K562 (cell line): ENCODE data around the gene MRPL58. TPM values are rescaled to one million over a fixed set of nuclear protein-coding genes. Genes with fewer than 3 reads are reported as not detected.

Source experiments
- ATAC-seq: fragments of 200-7000 bp; cut with Tn5 transposase; 3 replicates; pipeline ENCODE4 v1.9.1; 2020; ENCODE audit warnings: moderate library complexity
- BruUV-seq: library from RNA; stranded (reverse); fragments of 400-500 nt; replicated peaks from 2 replicates; lab custom pipeline; 2021; lab: Mats Ljungman, UMichigan
- CTCF ChIA-PET: fragments of 300-600 bp; formaldehyde crosslinking; extraction: SDS; loops from one replicate; lab custom pipeline; 2021; ENCODE audit warnings: low intra/inter-chr PET ratio; lab: Yijun Ruan, JAX
- POLR2A ChIA-PET: fragments of 300-600, 350-650 bp; sonication (Branson Sonifier 250); formaldehyde crosslinking; extraction: SDS; loops from one replicate; lab custom pipeline; 2021; ENCODE audit warnings: antibody characterized with exemption, inconsistent platforms; lab: Yijun Ruan, JAX
- DNase-seq, 4 experiments: peaks; one replicate each; pipeline versions ENCODE4 v3.0.0 to v3.0.0-alpha.2; 2011 to 2018; ENCODE audit warnings: low spot score in 3 of 4, mixed read lengths in 3 of 4; ENCODE audit errors: extremely low read depth in 1 of 4
- FAIRE-seq: peaks from 2 replicates; lab custom pipeline; 2011; peaks lifted over from hg19 to GRCh38; lab: Jason Lieb, UNC
- H2AFZ ChIP-seq: 2 replicates; pipeline ENCODE4 v1.6.0; 2011; ENCODE audit warnings: low read depth, low read length, control low read depth, inconsistent platforms
- H3K27ac ChIP-seq: fragments of 200-600 bp; 3 replicates; pipeline ENCODE4 v1.8.0; 2011; ENCODE audit warnings: low read depth, mild to moderate bottlenecking, control low read depth, inconsistent platforms, low read length, moderate library complexity, mixed read lengths; ENCODE audit errors: extremely low read depth
- H3K27me3 ChIP-seq, 2 experiments: fragments of 300-600 bp in 1 of 2; 2 replicates in 1 of 2; 3 replicates in 1 of 2; pipeline versions ENCODE4 v1.6.0 to v1.8.0; 2011; ENCODE audit warnings: inconsistent platforms in 2 of 2, low read length in 2 of 2, mild to moderate bottlenecking in 1 of 2, mixed read lengths in 1 of 2, moderate library complexity in 1 of 2; ENCODE audit not compliant: control insufficient read depth in 2 of 2, insufficient read depth in 2 of 2
- H3K36me3 ChIP-seq: fragments of 300-600 bp; 3 replicates; pipeline ENCODE4 v1.8.0; 2011; ENCODE audit warnings: mild to moderate bottlenecking, low read length, inconsistent platforms; ENCODE audit not compliant: control insufficient read depth, insufficient read depth
- H3K4me1 ChIP-seq, 2 experiments: fragments of 200-600 bp in 1 of 2; replicated peaks in 1 of 2; 2 replicates in 1 of 2; 3 replicates in 1 of 2; pipeline versions ENCODE4 v1.5.1 to v1.8.0; 2011; ENCODE audit warnings: inconsistent platforms in 2 of 2, low read length in 2 of 2, mild to moderate bottlenecking in 1 of 2, mixed read lengths in 1 of 2, moderate library complexity in 1 of 2; ENCODE audit not compliant: control insufficient read depth in 2 of 2, insufficient read depth in 2 of 2
- H3K4me2 ChIP-seq: 2 replicates; pipeline ENCODE4 v1.6.1; 2011; ENCODE audit warnings: low read length, control low read depth, inconsistent platforms, mixed read lengths; ENCODE audit not compliant: insufficient read depth
- H3K4me3 ChIP-seq: fragments of 200-600 bp; sonication (generic), shearing (Covaris generic); 2 replicates; pipeline ENCODE4 v1.5.1; 2016; ENCODE audit warnings: control low read depth, inconsistent platforms
- H3K79me2 ChIP-seq: fragments of 200-600 bp; 3 replicates; pipeline ENCODE4 v1.8.0; 2011; ENCODE audit warnings: low read length, inconsistent platforms; ENCODE audit not compliant: control insufficient read depth, insufficient read depth
- H3K9ac ChIP-seq, 2 experiments: 2 replicates each; pipeline versions ENCODE4 v1.6.0 to v1.6.1; 2011; ENCODE audit warnings: low read depth in 2 of 2, low read length in 2 of 2, control low read depth in 1 of 2, inconsistent platforms in 1 of 2, mild to moderate bottlenecking in 1 of 2, mixed read lengths in 1 of 2; ENCODE audit not compliant: insufficient read depth in 1 of 2
- H3K9me1 ChIP-seq: one replicate; pipeline ENCODE4 v1.6.0; 2011; ENCODE audit warnings: inconsistent platforms, mild to moderate bottlenecking, low read length, moderate library complexity; ENCODE audit not compliant: control insufficient read depth, insufficient read depth
- H3K9me3 ChIP-seq: replicated peaks from 2 replicates; pipeline ENCODE4 v1.5.1; 2011; ENCODE audit warnings: low read depth, low read length, inconsistent platforms; ENCODE audit not compliant: control insufficient read depth, insufficient read depth
- H4K20me1 ChIP-seq: replicated peaks from 2 replicates; pipeline ENCODE4 v1.6.1; 2011; ENCODE audit warnings: low read length, inconsistent platforms, mixed read lengths; ENCODE audit not compliant: control insufficient read depth, insufficient read depth
- FIP1L1 ChIP-seq: fragments of 200-400 bp; formaldehyde crosslinking; IDR thresholded peaks from 2 replicates; pipeline ENCODE4 v1.6.1; 2018; ENCODE audit warnings: mild to moderate bottlenecking, low read depth, low read length; ENCODE audit not compliant: poor library complexity, severe bottlenecking
- HNRNPK ChIP-seq: fragments of 200-400 bp; formaldehyde crosslinking; IDR thresholded peaks from one replicate; pipeline ENCODE4 v1.6.1; 2018; ENCODE audit warnings: mild to moderate bottlenecking, low read depth, low read length; ENCODE audit not compliant: poor library complexity, severe bottlenecking
- JUN ChIP-seq, 2 experiments: sonication (generic) in 1 of 2; formaldehyde crosslinking in 1 of 2; IDR thresholded peaks; 2 replicates each; pipeline versions ENCODE4 v1.6.1 to v1.8.0; 2012 to 2022; ENCODE audit warnings: borderline replicate concordance in 2 of 2, mild to moderate bottlenecking in 2 of 2, improper control_type of control experiment in 1 of 2, low read depth in 1 of 2, low read length in 1 of 2, missing genetic modification reagents in 1 of 2
- KAT8 ChIP-seq: fragments of 450-650 bp; IDR thresholded peaks from 2 replicates; pipeline ENCODE4 v1.6.1; 2016; ENCODE audit warnings: low read depth, mild to moderate bottlenecking
- MTF1 ChIP-seq: fragments of 250-450 bp; sonication (Bioruptor Pico); IDR thresholded peaks from 2 replicates; pipeline ENCODE4 v1.9.0; 2021; ENCODE audit warnings: moderate library complexity, mild to moderate bottlenecking, inconsistent platforms, borderline replicate concordance
- MYC ChIP-seq, 2 experiments: fragments of 250-450 bp in 1 of 2; sonication (Bioruptor Pico) in 1 of 2; IDR thresholded peaks; 2 replicates each; pipeline versions ENCODE4 v1.5.1 to v1.6.1; 2012 to 2021; ENCODE audit warnings: low read depth in 2 of 2, borderline replicate concordance in 1 of 2, improper control_type of control experiment in 1 of 2, low read length in 1 of 2, mild to moderate bottlenecking in 1 of 2, moderate library complexity in 1 of 2
- RBM34 ChIP-seq: fragments of 200-400 bp; formaldehyde crosslinking; IDR thresholded peaks from 2 replicates; pipeline ENCODE4 v1.6.1; 2018; ENCODE audit warnings: low read length, borderline replicate concordance; ENCODE audit not compliant: insufficient read depth
- ZC3H8 ChIP-seq: fragments of 450-650 bp; IDR thresholded peaks from 2 replicates; pipeline ENCODE4 v1.6.1; 2017
- ZNF12 ChIP-seq: sonication (generic); formaldehyde crosslinking; IDR thresholded peaks from 2 replicates; pipeline ENCODE4 v1.4.0; 2020; ENCODE audit warnings: mild to moderate bottlenecking, missing genetic modification reagents
- ZNF717 ChIP-seq: fragments of 250-450 bp; sonication (Bioruptor Pico); IDR thresholded peaks from 2 replicates; pipeline ENCODE4 v1.5.0; 2021
- ZNF785 ChIP-seq: fragments of 250-450 bp; sonication (Bioruptor Pico); IDR thresholded peaks from 2 replicates; pipeline ENCODE4 v1.4.0; 2020; ENCODE audit warnings: mild to moderate bottlenecking
- WGBS: fragments of 100-300 bp; shearing (Covaris generic); methylation state at CpG from one replicate; pipeline ENCODE4 v1.1.6; 2016; ENCODE audit warnings: low coverage, mixed read lengths; ENCODE audit not compliant: insufficient coverage; ENCODE audit errors: missing lambda C conversion rate; 5-methylcytosine and 5-hydroxymethylcytosine counted together
- in situ Hi-C: fragments of 300-500 bp; cut with MboI; formaldehyde crosslinking; loops from 4 replicates; pipeline ENCODE4 v1.15.0; 2018; ENCODE audit warnings: inconsistent platforms, mixed read lengths
- intact Hi-C: fragments of 100-400 bp; cut with micrococcal nuclease; formaldehyde crosslinking; loops from 2 replicates; pipeline ENCODE4 v1.14.2; 2022
- polyA plus RNA-seq, 8 experiments: library from polyadenylated mRNA; depleted of rRNA in 4 of 8; stranded (reverse) in 5 of 8; unstranded in 3 of 8; fragments of >200 nt; fragmentation: Nextera tagmentation in 2 of 8; fragmentation: Illumina TruSeq in 1 of 8; extraction: Ambion mirVana in 2 of 8; extraction: Trizol in 1 of 8; gene quantifications; 2 replicates each; pipeline versions ENCODE4 v1.2.1 to v1.2.3, GENCODE V29; 2011 to 2014; ENCODE audit warnings: inconsistent platforms in 1 of 8, missing spikeins in 1 of 8
- total RNA-seq, 7 experiments: library from RNA; depleted of rRNA in 6 of 7; stranded (reverse); fragments of >200 nt in 6 of 7; fragmentation: Illumina TruSeq in 2 of 7; extraction: Trizol in 2 of 7; gene quantifications; 2 replicates each; pipeline versions ENCODE4 v1.2.1 to v1.2.3, GENCODE V29; 2011 to 2021; ENCODE audit warnings: low replicate concordance in 1 of 7
- TF ChIP-seq, protein P1 (sequence below): sonication (generic); formaldehyde crosslinking; IDR thresholded peaks from 2 replicates; pipeline ENCODE4 v1.8.1; 2023; ENCODE audit warnings: mild to moderate bottlenecking, missing genetic modification reagents
- TF ChIP-seq, protein P2 (sequence below), 2 experiments: IDR thresholded peaks in 1 of 2; conservative IDR thresholded peaks in 1 of 2; 2 replicates each; pipeline ENCODE4 v1.6.1; 2016; ENCODE audit warnings: low read depth in 2 of 2, mild to moderate bottlenecking in 1 of 2, missing compliant biosample characterization in 1 of 2, missing genetic modification characterization in 1 of 2, moderate library complexity in 1 of 2

The MRPL58 gene
- total and polyA plus RNA-seq, 9 of the 15 experiments (the other 6 are each of a cell fraction or from before 2014, with no cell fraction given), result 30.8 to 107 (median 72.4) TPM

DNA sequence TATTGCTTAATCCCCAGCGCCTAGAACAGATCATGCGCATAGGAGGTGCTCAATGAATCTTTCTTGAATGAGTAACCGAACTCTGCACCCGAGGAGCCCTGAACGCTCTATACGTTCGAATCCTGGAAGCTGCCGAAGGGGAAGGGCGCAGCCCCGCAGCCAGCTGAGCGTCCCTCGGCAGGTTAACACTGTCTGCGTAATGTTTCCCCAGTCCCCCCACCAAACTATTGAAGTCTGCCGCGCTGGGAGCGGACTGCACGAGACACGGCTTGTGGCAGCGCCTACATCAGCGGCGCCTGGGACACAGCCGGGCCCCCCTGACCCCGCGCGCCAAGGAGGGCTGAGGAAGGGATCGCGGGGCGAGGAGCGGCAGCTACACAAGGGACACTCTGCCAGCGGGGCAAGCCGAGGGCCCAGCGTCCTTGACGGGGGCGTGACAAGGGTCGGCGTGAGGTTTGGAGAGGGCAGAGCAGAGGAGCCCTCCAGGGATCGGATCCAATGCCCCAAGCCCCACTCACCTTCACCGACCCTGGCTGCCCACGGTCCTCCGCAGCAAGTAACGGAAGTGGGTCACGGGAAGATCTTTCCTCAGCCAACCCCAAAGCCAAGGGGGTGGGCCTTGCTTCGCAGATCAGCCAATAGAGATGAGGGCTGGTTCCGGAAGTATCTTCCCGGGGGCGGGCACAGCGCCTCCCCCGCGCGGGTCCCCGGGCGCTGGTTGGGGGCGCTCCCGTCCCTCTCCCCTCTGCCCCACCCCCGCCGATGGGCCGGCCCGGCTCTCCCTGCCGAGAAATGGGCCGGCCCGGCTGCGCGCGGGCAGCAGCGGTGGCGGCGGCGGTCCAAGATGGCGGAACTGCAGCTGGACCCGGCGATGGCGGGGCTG, 34.2 kb downstream of the MRPL58 start, which contains the start of the genes ATP5PD and KCTD2:
TSS of gene ATP5PD (minus strand) at position 563 of the 883 bp plus-strand sequence. CDS start 4,319 bp downstream, outside the sequence.
TSS of gene KCTD2 (plus strand) at position 819 of the 883 bp plus-strand sequence. CDS start at position 845, 26 bp downstream.
- peak; percentile 94 for FAIRE-seq
- CTCF ChIA-PET, result interaction anchor here (0.7 to 1.1 kb wide), 2 partner anchors 84 to 215 kb away, joined by 3 read pairs; partner anchors contain the start of genes GGA3 and MRPS7
- peak; percentile 19; the same call in 1 of the 2 replicates for TF ChIP-seq JUN (IDR thresholded peaks at IDR 0.05; ENCODE audit: borderline replicate concordance, low read depth, low read length)
- no peak for TF ChIP-seq JUN (CRISPR knock-in tag; IDR thresholded peaks at IDR 0.05; ENCODE audit: borderline replicate concordance)
- TF ChIP-seq MTF1 (CRISPR knock-in tag), result no peak
- no peak for TF ChIP-seq RBM34
- no peak for TF ChIP-seq ZNF717 (CRISPR knock-in tag)
- no peak for TF ChIP-seq KAT8
- peak; percentile 43 for TF ChIP-seq HNRNPK
- no peak for TF ChIP-seq ZNF12 (CRISPR knock-in tag)
- TF ChIP-seq, protein P1, sequence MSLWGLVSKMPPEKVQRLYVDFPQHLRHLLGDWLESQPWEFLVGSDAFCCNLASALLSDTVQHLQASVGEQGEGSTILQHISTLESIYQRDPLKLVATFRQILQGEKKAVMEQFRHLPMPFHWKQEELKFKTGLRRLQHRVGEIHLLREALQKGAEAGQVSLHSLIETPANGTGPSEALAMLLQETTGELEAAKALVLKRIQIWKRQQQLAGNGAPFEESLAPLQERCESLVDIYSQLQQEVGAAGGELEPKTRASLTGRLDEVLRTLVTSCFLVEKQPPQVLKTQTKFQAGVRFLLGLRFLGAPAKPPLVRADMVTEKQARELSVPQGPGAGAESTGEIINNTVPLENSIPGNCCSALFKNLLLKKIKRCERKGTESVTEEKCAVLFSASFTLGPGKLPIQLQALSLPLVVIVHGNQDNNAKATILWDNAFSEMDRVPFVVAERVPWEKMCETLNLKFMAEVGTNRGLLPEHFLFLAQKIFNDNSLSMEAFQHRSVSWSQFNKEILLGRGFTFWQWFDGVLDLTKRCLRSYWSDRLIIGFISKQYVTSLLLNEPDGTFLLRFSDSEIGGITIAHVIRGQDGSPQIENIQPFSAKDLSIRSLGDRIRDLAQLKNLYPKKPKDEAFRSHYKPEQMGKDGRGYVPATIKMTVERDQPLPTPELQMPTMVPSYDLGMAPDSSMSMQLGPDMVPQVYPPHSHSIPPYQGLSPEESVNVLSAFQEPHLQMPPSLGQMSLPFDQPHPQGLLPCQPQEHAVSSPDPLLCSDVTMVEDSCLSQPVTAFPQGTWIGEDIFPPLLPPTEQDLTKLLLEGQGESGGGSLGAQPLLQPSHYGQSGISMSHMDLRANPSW (CRISPR knock-in tag), result no peak
- peak; percentile 52 for TF ChIP-seq MYC (IDR thresholded peaks at IDR 0.05; ENCODE audit: low read depth, low read length)
- TF ChIP-seq MYC (CRISPR knock-in tag; IDR thresholded peaks at IDR 0.05; ENCODE audit: borderline replicate concordance, low read depth), result 0 out of 2 replicates have a peak, but pooled peaks have one; percentile 20
- TF ChIP-seq ZNF785 (CRISPR knock-in tag), result no peak
- no peak for TF ChIP-seq ZC3H8
- no peak for TF ChIP-seq FIP1L1
- TF ChIP-seq, protein P2, sequence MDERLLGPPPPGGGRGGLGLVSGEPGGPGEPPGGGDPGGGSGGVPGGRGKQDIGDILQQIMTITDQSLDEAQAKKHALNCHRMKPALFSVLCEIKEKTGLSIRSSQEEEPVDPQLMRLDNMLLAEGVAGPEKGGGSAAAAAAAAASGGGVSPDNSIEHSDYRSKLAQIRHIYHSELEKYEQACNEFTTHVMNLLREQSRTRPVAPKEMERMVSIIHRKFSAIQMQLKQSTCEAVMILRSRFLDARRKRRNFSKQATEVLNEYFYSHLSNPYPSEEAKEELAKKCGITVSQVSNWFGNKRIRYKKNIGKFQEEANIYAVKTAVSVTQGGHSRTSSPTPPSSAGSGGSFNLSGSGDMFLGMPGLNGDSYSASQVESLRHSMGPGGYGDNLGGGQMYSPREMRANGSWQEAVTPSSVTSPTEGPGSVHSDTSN (CRISPR knock-in tag; IDR thresholded peaks at IDR 0.05; ENCODE audit: low read depth), result no peak
- TF ChIP-seq, protein P2 (tag; conservative IDR thresholded peaks at IDR 0.05; ENCODE audit: low read depth), result peak; percentile 70

More for the DNA sequence above, 34.2 kb downstream of the MRPL58 start, which contains the start of the genes ATP5PD and KCTD2:
- Histone ChIP-seq H2AFZ (peak within 1 kb of the TSS; percentile 86), H3K27ac (peak within 1 kb of the TSS; percentile 97), H3K4me3 (peak within 1 kb of the TSS; percentile 100), H4K20me1 (no peaks in the 10 kb centered on the region; the same call in 1 of the 2 replicates), H3K36me3 (peaks cover 32% of the 10 kb centered on the region; the same call in 2 of the 3 replicates), H3K9me1 (no peaks in the 10 kb centered on the region), H3K27me3 (no peaks in the 10 kb centered on the region), H3K79me2 (peaks cover 48% of the 10 kb centered on the region), H3K9me3 (no peaks in the 10 kb centered on the region), H3K4me2 (peak within 1 kb of the TSS; percentile 96), H3K4me1 (peaks cover 11 to 15% of the 10 kb centered on the region in 2 experiments), H3K9ac (peak within 1 kb of the TSS; percentile 97 to 98)
- peak; percentile 97 to 99 (median 98) for DNase-seq
- intact Hi-C loops (loop anchor here (1.0 kb wide), 1 partner anchor 11 kb away; no protein-coding TSS in a partner anchor), in situ Hi-C loops (no loop called here)
- BruUV-seq, result TSS peak; percentile 79
- WGBS, result under 1% methylated on average over 46 of the region's 72 CpGs
- POLR2A ChIA-PET, result interaction anchor here (0.6 to 3.1 kb wide), 15 partner anchors 10 to 591 kb away, joined by 3 to 23 read pairs (median 3); partner anchors contain the start of genes FDXR and MRPL58
- ATAC-seq, result peak; percentile 98
